ENCODE results near the gene NR2F1-AS1.
"Not testable (repeated sequence)": the region's sequence is repeated elsewhere in the genome, so short reads cannot be mapped to it uniquely, and the experiment has no call there.

NR2F1-AS1 gene

DNA sequence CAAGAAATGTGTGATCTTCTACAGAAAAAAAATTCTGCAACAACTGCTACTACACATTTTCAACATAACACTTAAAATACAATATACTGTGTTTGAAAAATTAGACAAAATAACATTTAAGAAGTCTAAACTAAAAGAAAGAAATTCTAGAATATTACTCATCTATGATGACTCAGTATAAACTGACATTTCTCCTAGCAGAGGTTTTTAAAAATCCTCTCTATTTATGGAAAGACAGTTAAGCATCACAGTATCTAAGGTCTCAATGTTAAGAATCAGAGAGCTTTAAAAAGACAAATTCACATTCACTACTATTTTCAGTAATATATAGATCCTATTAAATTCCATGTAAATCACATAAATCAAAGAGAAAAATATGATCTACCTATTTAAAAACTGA, 61.3 kb downstream of the NR2F1-AS1 start:
- DNase-seq (ENCODE audit: low read depth in 2 of 2, low spot score in 1 of 2) = no peak

DNA sequence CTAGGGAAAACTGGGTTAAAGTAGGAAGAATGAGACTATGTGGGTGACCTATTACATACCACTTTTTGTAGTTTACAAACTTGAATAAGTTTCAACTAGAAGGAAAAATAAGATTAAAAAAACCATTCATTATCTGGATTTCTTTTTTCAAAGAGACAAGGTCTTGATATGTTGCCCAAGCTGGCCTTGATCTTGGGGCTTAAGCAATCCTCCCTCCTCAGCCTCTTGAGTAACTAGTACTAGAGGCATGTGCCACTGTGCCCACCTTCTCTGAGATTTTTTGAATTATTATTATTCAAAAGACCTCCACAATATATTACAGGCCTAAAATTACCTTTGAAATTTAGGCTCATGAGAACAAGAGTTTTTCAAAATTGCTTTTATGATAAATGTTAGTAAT, 63.2 kb downstream of the NR2F1-AS1 start:
- no peak for DNase-seq (ENCODE audit: low read depth in 2 of 2, low spot score in 1 of 2)

DNA sequence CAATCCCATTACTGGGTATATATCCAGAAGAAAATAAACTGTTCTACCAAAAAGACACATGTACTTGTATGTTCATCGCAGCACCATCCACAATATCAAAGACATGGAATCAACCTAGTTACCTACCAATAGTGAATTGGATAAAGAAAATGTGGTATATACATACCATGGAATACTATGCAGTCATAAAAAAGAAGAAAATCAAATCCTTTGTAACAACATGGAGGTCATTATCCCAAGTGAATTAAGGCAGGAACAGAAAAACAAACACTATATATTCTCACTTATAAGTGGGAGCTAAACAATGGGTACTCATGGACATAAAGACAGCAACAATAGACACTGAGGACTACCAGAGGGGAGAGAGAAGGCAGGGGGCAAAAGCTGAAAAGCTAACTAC, 67.7 kb downstream of the NR2F1-AS1 start:
- DNase-seq (ENCODE audit: low read depth in 2 of 2, low spot score in 1 of 2) = no peak

DNA sequence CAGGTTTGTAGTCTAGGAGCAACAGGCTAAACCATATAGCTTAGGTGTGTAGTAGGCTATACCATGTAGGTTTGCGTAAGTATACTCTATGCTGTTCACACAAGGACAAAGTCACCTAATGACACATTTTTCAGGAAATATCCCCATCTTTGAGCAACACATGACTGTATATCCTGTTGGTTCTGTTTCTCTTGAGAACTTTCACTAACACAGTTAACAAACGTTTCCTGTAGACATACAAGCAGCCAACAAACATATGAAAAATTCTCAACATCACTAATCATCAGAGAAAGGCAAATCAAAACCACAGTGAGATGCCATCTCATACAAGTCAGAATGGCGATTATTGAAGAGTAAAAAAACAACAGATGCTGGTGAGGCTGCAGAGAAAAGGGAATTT, 68.2 kb downstream of the NR2F1-AS1 start:
- no peak for DNase-seq (ENCODE audit: low read depth in 2 of 2, low spot score in 1 of 2)

DNA sequence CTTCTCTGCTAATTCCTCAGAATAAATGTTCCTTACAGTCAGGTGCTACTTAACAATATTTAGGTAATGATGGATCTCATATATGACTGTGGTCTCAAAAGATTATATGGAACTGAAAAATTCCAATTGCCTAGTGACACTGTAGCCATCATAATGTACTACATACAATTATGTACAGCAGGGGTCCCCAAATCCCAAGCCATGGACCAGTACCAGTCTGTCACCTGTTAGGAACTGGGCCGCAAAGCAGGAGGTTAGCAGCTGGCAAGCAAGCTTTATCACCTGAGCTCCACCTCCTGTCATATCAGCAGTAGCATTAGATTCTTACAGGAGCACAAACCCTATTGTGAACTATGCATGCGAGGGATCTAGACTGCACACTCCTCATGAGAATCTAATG, 69.6 kb downstream of the NR2F1-AS1 start:
- DNase-seq (ENCODE audit: low read depth in 2 of 2, low spot score in 1 of 2) = no peak

DNA sequence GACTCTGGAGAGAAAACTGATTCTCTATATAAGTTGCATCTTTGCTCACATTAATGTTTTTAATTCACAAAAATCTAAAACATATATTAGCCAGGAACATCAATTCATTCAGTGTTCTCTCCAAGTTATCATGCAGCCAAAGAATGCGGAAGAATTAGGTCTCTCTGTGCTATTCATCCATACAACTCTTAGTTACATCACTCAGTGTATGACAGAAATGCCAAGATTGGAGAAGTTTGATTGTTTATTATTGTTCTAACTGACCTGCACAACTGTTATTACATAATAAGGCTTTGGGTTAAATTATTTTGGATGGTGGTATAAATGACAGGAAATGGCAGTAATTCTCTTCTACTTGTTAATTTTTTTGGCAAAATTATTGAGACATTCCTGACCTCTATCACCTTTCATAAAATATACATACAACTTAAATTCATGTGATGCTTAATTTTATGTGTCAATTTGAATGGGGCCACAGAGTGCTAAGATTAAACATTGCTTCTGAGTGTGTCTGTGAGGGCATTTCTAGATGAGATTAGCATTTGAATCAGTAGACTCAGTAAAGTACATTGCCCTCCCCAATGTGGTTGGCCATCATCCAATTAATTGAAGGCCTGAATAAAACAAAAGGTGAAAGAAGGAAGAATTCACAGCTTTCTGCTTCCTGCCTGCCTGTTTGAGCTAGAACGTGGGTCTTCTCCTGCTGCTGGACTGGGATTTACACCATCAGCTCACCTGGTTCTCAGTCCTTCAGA, 70.2 kb downstream of the NR2F1-AS1 start:
- DNase-seq (ENCODE audit: low read depth in 2 of 2, low spot score in 1 of 2) = no peak

DNA sequence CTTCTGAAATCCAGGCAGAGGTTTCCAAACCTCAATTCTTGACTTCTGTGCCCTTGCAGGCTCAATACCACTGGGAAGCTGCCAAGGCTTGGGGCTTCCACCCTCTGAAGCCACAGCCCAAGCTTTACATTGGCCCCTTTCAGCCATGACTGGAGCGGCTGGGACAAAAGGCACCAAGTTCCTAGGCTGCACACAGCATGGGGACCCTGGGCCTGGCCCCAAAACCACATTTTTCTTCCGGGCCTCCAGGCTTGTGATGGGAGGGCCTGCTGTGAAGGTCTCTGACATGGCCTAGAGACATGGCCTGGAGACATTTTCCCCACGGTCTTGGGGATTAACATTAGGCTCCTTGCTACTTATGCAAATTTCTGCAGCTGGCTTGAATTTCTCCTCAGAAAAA, 75.5 kb downstream of the NR2F1-AS1 start:
- DNase-seq (ENCODE audit: low read depth in 2 of 2, low spot score in 1 of 2) = not testable (repeated sequence)

DNA sequence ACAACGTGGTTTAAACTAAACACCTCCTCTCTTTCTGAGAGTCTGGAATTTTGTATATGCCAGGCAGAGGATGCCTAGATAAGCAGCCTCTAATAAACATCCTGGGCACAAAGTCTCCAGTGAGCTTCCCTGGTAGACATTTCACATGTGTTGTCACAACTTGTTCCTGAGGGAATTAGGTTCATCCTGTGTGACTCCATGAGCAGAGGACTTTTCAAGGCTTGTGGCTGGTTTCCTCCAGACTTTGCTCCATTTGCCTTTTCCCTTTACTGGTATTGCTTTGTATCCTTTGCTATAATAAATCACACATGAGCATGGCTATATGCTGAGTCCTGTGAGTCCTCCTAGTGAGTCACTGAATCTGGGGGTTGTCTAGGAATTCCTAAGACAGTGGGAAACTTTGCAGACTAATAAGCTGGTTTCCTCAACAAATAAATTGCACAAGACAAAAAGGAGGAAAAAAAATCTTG, 77.4 kb downstream of the NR2F1-AS1 start:
- DNase-seq (ENCODE audit: low read depth in 2 of 2, low spot score in 1 of 2) = no peak

DNA sequence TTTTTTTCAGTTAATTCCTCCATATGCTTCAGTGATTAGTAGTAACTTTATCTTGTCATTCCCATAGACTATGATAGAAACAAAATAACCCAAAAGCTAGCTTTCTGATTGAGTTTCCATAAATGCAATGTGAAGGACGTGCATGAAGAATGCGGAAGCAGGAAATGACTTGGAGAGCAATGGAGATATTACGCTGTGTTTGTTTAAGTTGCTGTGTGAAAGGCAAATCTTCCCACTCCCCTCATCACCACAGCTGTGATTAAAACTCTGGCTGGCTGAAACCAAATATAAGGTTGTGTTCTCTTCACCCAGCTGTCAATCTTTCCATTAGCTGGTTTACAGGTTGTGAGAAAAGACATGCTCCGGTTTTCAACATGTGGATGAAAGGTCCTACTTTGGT, 83.9 kb downstream of the NR2F1-AS1 start:
- no peak for DNase-seq (ENCODE audit: low read depth in 2 of 2, low spot score in 1 of 2)

DNA sequence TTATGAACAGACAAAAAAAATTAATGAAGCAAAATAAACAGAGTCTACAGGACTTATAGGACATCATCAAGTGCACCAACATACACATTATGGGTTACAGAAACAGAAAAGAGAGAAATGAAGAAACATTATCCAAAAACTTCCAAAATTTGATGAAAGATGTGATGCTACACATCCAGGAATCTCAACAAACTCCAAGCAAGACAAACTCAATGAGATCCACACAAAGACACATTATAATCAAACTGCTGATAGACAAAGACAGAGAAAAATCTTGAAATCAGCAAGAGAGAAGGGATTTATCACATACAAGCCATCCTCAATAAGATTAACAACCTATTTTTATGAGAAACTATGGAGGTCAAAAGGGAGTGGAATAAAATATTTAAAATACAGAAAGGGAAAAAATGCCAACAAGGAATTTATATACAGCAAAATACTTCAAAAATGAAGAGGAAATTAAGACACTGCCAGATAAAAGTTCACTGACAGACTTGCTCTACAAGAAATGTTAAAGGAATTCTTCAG, 101.0 kb downstream of the NR2F1-AS1 start:
- DNase-seq (ENCODE audit: low read depth in 2 of 2, low spot score in 1 of 2) = no peak

DNA sequence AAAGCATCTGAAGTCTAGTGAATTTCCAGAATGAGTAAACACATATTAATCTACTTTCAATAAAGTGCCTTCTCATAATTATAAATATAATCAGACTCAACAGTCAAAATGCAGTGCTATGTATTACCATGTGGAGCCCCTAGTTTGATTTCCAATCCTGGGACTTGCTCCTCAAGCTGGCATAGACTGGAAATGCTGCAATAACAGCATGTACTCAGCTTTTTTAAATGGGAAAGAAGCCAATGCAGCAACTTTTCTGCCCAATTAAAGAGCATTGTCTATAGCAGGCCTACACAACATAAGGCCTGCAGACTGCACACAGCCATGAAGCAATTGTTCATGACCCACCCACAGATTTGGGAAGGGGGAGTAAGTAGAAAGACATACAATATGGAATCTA, 103.2 kb downstream of the NR2F1-AS1 start:
- DNase-seq (ENCODE audit: low read depth in 2 of 2, low spot score in 1 of 2) = no peak

DNA sequence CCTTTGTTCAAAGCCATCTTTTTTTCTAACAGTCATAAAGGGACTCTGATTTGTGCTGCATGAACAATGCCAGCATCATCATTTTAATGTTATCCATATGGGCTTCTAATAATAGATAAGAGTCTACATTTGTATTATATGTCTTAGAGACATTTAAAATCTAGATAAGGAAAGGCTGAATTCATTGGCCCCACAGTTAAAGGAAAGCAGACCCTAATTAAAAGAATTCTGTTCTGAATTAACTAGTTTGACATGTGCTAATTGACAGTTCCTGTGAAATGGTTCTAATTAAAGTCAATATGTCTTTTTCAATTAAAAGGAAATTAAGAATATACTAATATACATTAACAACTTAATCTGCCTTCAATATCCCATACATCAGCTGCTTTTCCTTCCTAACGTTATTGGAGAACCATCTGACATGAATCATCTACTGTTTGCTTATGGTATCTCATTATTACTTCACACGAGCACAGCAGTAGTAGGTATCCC, 104.7 kb downstream of the NR2F1-AS1 start:
- no peak for DNase-seq (ENCODE audit: low read depth in 2 of 2, low spot score in 1 of 2)

DNA sequence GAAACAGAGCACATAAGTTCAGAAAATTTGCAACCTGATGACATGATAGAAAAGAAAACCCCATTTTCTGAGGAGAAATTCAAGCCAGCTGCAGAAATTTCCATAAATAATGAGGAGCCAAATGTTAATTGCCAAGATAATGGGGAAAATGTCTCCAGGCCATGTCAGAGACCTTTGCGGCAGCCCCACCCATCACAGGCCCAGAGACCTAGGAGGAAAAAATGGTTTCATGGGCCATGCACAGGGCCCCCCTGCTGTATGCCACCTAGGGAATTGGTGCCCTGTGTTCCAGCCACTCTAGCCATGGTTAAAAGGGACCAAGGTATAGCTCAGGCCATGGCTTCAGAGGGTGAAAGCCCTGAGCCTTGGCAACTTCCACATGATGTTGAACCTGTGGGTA, 118.1 kb downstream of the NR2F1-AS1 start:
- DNase-seq (ENCODE audit: low read depth in 2 of 2, low spot score in 1 of 2) = no peak

DNA sequence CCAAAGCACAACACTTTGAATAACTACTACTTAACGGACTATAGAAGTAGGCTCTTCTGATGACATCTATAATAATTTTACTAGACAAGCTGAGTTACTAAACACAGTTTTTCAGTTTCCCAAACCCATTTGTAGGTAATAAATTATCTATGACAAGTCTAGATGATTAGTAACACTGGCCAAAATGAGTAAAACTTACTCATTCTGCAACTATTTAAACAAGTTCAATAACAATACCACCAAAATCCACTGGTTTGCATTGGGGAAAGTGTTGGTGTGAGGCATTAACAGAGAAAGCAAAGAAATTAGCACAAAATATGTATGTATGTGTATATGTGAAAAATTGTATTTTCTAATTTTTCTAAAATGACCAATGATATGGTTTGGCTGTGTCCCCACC, 119.3 kb downstream of the NR2F1-AS1 start:
- DNase-seq (ENCODE audit: low read depth in 2 of 2, low spot score in 1 of 2) = no peak

DNA sequence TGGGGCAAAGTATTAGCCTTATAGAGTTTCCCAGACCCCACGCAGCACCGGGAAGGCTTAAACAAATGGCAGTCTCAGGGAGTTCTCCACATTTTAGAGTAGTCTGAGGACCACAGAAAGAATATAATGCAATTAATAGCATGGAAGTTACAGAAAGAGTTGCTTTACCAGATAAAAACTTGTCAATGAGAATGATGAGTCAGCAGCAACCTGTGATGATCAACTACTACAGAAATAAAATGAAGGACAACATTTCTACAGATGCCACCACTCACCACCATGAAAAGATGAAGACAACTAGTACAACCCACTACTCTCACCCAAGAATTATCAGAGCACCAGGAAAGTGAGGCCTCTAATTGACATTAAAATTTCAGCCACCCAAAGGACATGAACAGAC, 120.7 kb downstream of the NR2F1-AS1 start:
- no peak for DNase-seq (ENCODE audit: low read depth in 2 of 2, low spot score in 1 of 2)

DNA sequence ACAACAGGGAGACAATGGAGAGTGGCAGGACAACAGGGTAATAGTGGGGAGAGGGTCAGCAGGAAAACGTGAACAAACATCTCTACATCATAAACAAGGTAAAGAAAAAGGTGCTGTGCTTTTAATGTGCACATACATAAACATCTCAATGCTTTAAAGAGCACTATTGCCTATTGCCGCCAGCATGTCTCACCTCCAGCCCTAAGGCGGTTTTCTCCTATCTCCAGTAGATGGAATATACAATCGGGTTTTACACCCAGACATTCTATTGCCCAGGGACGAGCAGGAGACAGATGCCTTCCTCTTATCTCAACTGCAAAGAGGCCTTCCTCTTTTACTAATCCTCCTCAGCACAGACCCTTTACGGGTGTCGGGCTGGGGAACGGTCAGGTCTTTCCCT, 124.2 kb downstream of the NR2F1-AS1 start:
- DNase-seq (ENCODE audit: low read depth in 2 of 2, low spot score in 1 of 2) = not testable (repeated sequence)

DNA sequence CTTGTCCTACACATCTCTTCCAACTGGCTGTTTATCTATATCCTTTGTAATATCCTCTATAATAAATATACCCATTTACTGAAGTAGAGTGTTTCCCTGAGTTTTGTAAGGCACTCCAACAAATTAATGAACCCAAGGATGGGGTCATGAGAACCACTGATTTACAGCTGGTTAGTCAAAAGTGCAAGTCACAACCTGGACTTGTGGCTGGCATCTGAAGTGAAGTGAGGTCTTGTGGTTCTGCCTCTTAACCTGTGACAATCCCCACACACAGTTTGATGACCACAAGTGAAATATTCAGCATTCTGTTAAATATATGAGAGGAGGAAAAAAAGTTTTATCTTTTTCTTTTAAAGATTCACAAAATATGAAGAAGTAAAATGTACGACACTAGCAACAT, 126.1 kb downstream of the NR2F1-AS1 start:
- no peak for DNase-seq (ENCODE audit: low read depth in 2 of 2, low spot score in 1 of 2)

DNA sequence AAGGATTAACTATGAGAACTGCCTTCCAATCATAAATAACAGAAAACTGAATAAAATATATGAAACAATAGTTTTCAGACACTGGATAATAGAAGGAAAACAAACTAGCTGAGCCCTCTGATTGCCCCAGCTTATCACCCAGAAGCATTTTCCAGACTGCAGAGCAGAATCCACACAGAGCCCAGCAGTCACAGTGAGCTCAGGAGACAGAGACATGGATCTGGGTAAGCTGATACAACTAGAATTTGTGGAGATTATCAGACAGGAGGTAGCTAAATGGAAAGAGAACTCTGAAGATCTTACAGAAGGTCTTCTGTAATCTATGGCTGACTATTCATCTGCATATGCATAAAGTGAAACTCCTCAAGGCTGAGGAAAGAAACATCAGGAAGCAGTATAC, 128.8 kb downstream of the NR2F1-AS1 start:
- no peak for DNase-seq (ENCODE audit: low read depth in 2 of 2, low spot score in 1 of 2)

DNA sequence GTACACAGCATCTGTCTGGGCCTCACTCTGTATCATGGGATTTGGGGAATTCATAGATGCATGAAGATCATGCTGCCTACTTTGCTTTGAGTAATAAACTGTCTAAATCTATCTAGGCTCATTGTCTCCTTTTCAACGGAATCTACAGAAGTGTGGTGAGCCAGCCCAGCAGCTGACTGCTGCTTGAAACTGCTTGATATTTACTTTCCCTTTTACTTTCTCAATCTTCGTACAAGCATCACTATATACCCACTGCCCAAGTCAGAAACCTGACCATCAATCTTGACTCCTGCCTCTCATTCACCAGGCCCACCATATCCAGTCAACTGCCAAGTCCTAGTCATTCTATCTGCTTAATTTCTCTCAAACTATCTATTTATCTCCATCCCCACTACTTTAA, 142.9 kb downstream of the NR2F1-AS1 start:
- no peak for DNase-seq (ENCODE audit: low read depth in 2 of 2, low spot score in 1 of 2)

DNA sequence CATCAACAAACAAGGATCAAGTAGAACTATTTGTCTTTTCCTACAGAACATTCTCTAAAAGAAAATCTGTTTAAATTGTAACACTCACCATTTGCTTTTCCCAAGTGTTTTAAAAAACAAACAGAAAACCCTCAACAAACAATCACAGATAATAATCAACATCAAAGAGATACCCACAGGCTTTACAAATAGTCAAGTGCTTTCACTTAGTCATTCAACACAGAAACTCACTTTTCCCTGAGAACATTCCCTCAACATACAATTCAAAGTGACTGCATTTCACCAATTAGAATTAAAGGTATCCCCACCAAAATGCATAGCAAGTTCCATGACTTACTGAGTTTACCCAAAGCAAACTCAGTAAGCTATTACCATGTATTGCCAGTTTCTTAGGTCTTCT, 144.9 kb downstream of the NR2F1-AS1 start:
- DNase-seq (ENCODE audit: low read depth in 2 of 2, low spot score in 1 of 2) = no peak

DNA sequence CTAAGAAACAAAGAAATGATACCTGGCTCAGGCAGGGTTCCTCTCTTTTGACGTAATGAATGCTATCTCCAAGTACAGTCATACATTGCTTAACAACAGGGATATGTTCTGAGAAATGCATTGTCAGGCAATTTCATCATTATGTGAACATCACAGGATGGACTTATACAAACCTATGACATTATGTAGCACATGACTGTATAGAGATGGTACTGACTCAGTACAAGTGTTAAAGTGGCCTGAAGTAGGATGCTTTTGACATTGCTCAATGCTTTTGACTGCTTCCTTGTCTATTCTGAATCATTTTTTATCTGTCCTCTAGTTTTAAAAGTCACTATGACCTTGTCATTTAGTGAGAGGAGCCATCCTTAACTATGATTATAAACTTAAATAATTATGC, 147.6 kb downstream of the NR2F1-AS1 start:
- no peak for DNase-seq (ENCODE audit: low read depth in 2 of 2, low spot score in 1 of 2)

DNA sequence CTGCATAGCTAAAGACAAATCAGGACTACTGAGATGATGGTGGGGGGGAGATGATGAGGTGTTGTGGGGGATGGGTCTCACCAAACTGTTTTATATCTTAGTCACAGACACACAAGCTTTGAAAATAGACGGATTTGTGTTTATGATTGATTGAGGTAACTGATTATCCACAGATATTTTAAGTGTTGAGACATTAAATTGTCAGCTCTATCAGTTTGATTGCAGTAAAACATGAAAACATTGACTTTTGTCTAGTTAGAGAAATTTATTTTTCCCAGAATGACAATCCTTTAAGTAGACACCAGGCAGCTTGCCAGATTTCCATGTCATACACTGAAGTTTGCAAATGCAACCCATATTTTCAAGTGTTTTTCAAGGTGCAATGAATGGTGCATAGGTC, 149.8 kb downstream of the NR2F1-AS1 start:
- no peak for DNase-seq (ENCODE audit: low read depth in 2 of 2, low spot score in 1 of 2)

DNA sequence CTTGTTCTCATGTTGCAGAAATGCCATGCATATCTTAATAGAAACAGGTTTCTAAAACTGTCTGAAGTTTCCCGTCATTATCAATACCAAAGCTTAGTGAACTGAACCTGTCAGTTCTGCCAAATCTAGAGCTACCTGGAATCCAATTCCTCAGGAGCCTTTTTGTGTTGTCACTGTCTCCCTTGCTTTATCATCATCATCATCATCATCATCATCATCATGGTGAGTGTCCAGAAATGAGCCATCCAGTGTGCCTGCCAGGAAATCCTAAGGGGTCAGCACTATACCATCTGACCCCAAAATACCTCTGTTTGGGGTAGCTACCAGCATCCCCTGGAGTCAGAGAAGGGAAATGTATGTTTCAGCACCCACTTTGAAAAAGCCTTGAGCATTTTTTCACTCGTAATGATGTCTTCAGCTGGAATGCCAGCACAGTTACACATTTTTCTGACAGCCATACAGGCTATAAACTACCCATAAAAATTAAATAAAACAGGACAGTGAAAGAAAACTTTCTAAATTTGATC, 150.3 kb downstream of the NR2F1-AS1 start:
- no peak for DNase-seq (ENCODE audit: low read depth in 2 of 2, low spot score in 1 of 2)
